Astrocyte of the cerebellum (primary cell): ENCODE results near the gene MAN1C1.
A peak's percentile ranks its signal among the peaks of the same experiment; 100 is the strongest.

Source experiments
- DNase-seq: peaks from one replicate; pipeline ENCODE4 v3.0.0-alpha.2; 2011; ENCODE audit warnings: low read depth
- H3K4me3 ChIP-seq: 2 replicates; pipeline ENCODE4 v1.5.1; 2011; ENCODE audit warnings: mild to moderate bottlenecking, low read depth, low read length, moderate library complexity
- in situ Hi-C: cut with HindIII; loops from 2 replicates; pipeline ENCODE4 v1.10.0; 2017; ENCODE audit warnings: low sequenced_read_pairs
- TF ChIP-seq, protein P1 (sequence below): IDR thresholded peaks from 2 replicates; pipeline ENCODE4 v1.5.1; 2012; ENCODE audit warnings: low read length, low read depth, moderate library complexity, mild to moderate bottlenecking; ENCODE audit errors: missing control alignments

The MAN1C1 gene

GRCh38 chr1:25616095-25616986 is at the start of gene MAN1C1:
MAN1C1 (plus strand) TSS chr1:25616791; CDS start chr1:25617798, 1,007 bp downstream.
- in situ Hi-C loops, result no loop called here
- H3K4me3 ChIP-seq, result peak within 1 kb of the TSS; percentile 52
- TF ChIP-seq, protein P1, sequence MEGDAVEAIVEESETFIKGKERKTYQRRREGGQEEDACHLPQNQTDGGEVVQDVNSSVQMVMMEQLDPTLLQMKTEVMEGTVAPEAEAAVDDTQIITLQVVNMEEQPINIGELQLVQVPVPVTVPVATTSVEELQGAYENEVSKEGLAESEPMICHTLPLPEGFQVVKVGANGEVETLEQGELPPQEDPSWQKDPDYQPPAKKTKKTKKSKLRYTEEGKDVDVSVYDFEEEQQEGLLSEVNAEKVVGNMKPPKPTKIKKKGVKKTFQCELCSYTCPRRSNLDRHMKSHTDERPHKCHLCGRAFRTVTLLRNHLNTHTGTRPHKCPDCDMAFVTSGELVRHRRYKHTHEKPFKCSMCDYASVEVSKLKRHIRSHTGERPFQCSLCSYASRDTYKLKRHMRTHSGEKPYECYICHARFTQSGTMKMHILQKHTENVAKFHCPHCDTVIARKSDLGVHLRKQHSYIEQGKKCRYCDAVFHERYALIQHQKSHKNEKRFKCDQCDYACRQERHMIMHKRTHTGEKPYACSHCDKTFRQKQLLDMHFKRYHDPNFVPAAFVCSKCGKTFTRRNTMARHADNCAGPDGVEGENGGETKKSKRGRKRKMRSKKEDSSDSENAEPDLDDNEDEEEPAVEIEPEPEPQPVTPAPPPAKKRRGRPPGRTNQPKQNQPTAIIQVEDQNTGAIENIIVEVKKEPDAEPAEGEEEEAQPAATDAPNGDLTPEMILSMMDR, result peak; percentile 36
- peak; percentile 39 for DNase-seq

DNA sequence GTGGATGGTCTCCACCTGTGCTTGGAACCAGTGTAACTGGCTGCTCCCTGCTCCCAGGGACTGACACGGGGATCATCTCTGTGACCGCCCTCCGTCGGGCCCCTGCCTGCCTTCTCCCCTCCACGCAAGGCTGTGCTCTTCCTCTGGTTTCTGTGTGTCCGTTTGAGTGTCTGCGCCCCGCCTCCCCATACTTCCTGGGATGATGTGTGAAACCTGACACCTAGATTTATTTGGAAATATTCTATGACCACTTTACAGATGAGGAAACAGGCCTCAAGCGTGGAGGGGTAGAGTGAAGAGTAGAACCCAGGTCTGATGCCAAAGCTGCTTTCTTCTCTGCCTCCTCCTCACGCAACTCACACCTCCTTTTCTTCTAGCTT is 48.9 kb upstream of the MAN1C1 start:
- H3K4me3 ChIP-seq, result no peak overlapping the region
- TF ChIP-seq, protein P1, result no peak
- in situ Hi-C loops, result no loop called here
- DNase-seq, result no peak

DNA sequence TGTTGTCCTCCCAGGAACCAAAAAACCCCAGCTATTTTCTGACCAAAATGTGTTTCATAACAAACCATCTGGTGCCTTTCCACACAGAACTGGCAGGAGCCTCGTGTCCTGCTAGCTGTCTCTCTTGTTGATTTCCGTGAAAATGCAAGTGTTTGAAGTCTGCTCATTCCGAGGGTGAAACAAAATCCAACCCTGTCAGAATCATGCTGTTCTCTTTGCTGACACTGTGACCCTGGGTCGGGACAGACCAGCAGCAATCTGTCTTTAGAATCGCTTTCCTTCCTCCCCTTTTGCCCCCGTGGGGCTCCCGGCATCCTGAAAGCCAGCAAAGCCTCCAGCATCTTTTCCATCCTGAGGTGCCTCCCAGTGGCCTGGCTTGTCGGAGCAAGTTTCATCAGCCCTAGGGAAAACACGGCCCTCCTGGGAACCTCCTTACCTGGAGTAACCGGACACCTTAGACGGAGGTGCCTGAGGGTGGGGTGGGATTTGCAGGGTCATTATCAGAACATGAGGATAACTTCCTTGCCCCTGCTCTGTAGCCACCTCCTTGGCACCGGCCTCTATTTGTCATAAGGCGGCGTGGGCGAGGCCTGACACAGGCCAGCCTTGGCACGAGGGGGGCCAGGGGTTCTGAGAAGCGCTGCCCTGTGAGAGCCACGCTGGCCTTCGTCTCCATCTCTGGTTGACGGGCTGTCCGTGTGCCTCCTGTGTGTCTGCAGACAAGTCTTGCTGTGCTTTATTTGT is 48.3 kb upstream of the MAN1C1 start:
- TF ChIP-seq, protein P1, result peak; percentile 28
- in situ Hi-C loops, result no loop called here
- peak; percentile 75 for DNase-seq
- no peak overlapping the region for H3K4me3 ChIP-seq

- TF ChIP-seq, protein P1, result no peak
- DNase-seq, result peak; percentile 74
- H3K4me3 ChIP-seq, result no peak overlapping the region
- in situ Hi-C loops, result no loop called here
These were observed 47.6 kb upstream of the MAN1C1 start for GRCh38 chr1:25568834-25569596.

DNA sequence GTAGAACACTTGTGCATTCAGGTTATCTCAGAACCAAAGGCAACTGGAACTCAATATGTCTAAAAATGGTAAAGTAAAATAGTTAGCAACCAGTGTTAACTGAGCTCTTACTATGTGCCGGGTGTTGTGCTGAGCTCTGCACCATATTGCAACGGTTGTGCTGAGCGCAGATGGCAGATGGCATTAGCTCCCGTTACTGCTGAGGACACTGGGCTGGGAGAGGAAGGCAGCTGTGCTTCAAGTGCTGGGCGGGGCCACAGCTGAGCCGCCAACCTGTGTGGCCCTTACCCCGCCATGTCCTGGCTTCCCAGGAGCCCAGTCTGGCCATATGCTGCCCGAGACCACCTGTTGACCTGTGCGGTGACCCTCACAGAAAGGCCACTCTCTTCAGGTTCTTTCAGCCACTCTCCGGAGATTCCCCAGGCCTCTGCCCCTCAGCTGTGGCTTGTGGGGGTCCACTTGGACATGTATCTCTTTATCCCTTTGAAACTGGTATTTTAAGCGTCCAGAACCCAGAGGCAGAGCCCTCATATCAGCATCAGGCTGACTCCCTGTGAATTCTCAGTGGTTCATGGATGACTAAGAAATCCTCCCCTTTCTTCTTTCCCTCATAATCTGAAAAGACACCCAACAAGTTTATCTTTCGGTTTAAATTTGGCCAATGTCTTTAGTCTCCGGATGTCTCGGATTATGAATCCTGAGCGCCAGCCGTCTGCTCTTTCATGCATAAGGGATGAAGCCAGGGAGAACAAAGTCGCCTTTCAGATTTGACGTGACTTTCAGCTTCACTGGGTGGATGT is 46.8 kb upstream of the MAN1C1 start:
- no peak overlapping the region for H3K4me3 ChIP-seq
- no peak for DNase-seq
- in situ Hi-C loops, result no loop called here
- TF ChIP-seq, protein P1, result no peak
